Stimulated activated CD4-positive, alpha-beta T cell treated with anti-CD3 and anti-CD28 coated beads, Interleukin-12 subunit alpha, Interleukin-12 subunit beta, amount 100 ng/mL, for 48 hours (primary cell): ENCODE results near the gene HMOX2.

ENCODE experiments used
- DNase-seq, 3 donors: peaks; one replicate each; pipeline ENCODE4 v3.0.0-alpha.2; 2020; ENCODE audit warnings: low read depth in 2 of 3, low spot score in 1 of 3

The HMOX2 gene

DNA sequence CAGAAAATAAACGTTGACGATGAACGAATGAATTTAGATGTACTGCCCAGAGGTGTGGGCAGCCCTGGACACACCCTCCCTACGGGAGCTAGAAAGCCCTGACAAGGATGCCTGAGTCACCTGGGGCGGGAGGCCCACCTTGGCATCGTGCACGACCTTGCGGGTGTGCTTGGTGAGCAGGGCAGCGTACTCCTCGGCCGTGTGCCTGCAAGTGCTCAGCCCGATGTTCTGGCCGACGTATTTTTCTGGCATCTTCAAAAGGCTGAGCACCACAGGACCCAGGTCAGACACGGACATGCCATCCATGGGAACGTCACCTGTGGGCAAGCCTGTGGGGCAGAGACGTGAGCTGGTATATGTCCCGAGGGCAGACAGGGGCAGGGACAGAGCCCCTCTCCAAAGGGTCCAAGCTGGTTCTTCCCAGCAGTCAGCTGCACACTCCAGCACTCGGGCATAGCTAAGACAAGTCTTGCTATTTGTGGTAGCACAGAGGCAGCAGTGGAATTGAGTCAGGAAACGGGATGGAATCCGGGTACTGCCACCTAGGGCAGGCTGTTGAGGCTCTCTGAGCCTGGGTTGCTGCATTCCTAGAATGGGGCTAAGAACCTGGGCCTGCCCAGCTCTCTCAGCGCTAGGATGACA lies 12.6 kb upstream of the HMOX2 start:
- no peak for DNase-seq

DNA sequence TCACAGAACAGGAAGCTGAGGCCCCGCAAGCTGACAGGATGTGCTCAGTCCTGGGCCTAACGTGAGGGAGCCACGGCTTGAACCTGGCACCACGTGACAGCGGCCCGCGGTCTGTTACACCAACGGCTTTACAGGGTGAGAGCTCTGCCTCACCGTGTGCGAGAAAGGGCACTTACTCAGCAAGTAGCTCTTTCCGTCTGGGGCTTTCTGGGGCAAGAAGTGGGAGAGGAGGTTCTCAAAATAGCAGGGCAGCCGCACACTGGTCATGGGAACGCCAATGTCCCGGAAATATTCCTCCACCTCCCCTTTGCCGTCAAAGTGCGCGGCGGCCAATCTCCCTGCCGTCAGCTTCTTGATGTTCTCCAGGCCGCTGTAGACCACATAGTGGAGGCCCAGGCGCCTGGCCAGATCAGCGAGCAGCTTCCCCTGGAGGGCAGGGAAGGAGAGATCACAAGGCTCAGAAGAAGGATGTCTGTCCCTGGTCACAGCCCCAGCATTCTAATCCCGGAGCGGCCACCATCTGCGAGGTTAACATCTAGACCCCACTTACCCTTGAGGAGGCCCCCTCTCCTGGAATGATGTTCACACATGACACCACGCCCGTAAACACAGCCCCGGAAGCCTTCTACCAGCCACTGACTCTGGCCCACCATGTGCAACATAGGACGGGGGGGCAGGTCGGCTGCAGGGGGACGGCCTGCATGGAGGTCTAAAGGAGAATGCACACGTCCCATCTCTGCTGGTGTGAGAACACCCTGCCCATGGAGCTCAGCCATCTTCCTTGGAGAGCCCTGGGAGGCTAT lies 10.0 kb upstream of the HMOX2 start:
- peak in 1 of 3 donors; percentile 46 for DNase-seq

DNA sequence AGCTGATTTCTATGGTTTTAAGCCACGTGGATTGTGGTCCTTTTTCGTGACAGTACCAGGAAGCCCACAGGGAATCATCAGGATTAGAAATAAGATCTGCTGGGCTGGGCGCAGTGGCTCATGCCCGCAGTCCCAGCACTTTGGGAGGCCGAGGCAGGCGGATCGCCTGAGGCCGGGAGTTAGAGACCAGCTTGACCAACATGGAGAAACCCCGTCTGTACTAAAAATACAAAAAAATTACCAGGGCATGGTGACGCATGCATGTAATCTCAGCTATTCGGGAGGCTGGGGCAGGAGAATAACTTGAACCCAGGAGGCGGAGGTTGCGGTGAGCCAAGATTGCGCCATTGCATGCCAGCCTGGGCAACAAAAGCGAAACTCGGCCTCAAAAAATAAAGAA lies 8.3 kb upstream of the HMOX2 start:
- no peak for DNase-seq

- DNase-seq, result no peak
Measured at GRCh38 chr16:4468972-4469371, 7.2 kb upstream of the HMOX2 start.

DNA sequence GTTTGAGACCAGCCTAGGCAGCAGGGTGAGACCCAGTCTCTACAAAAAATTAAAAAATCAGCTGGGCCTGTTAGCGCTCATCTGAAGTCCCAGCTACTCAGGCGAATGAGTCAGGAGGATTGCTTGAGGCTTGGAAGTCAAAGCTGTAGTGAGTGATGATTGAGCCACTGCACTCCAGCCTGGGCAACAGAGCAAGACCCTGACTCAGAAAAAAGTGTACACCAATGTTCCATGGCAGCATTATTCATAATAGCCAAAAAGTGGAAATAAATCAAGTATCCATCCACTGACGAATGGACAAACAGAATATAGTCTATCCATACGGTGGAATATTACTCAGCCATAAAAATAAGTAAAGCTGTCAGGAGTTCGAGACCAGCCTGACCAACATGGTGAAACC lies 4.3 kb upstream of the HMOX2 start:
- no peak for DNase-seq

GRCh38 chr16:4472880-4473279 lies 3.3 kb upstream of the HMOX2 start:
- no peak for DNase-seq

DNA sequence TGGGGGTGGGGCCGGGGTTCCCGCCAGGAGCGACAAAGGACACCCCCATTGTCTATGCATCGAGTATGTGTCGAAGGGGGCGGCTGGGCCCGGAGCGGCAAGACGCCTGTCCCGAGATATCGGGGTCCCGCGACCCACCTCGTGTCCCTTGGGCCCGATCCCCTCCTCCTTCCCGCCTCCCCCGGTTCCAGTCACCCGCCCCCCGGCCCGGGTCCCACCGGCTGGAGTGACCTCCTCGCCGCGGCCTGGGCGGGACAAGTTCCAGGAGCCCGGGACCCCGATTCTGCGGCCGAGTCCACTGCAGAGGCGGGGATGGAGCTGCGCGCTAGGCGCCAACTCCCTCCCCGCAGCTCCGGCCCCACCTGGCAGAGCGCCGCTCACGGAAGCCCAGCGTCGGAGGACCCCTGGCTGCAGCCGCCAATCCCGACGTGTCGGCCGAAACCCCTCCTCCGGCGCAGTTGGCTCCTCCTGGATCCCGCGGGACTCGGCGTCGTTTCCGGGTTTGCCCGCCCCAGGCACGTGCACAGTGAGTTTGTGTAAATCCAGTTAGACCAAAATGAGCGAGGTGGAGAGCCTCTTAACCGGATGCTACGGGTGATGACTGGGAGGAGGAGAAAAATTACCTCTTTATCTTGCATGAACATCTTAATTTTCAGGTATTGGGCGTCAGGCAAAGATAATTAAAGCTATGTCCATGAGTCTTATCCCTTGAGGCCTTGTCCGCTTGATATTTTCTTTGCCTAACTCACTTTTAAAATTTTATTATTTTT lies 1.8 kb upstream of the HMOX2 start, which contains the start of gene NMRAL1:
Gene NMRAL1 (minus strand): TSS at position 434 of the 770 bp plus-strand sequence. CDS start 493 bp downstream, outside the sequence.
- peak; percentile 86 to 91 (median 86) for DNase-seq

- DNase-seq, result no peak
Measured at GRCh38 chr16:4477966-4478365, 1.8 kb downstream of the HMOX2 start.

DNA sequence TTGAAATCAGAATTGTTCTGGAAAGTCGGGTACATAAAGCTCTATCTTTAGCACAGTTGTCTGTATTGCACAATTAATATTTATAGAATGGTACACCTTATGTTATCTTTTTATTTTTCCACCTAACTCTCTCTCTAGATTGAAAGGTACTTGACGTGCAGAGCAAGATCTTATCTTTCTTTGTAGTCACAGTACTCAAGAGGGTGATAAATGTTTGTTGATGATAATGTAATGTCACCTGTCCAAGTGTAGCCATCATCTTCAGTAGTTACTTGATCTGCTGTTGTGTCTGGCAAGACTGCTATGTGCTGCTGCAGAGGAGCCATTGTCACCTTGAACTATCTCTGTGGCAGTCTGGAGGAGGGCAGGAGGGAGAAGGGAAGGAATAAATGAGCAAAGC lies 5.3 kb downstream of the HMOX2 start:
- no peak for DNase-seq

DNA sequence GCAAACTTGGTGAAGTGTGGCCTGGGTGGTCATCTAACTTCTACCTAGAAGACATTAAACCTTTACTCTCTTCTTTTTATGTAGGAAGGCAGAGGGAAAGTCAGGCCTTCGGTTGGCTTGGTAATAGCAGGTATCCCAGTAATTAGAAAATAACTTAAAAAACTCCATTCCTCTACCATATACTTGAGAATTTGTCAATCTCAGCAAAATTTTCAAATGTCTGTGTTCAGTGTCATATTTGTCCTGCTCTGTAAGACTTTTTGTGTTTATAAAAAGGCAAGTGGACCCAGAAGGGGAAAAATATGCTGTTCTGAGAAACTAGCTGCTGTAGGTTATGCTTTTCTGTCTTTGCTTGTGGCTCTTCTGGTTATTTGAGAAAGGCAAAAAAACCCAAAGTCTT lies 5.8 kb downstream of the HMOX2 start:
- no peak for DNase-seq

- no peak for DNase-seq
Measured at GRCh38 chr16:4486126-4486893, 10.1 kb downstream of the HMOX2 start.

DNA sequence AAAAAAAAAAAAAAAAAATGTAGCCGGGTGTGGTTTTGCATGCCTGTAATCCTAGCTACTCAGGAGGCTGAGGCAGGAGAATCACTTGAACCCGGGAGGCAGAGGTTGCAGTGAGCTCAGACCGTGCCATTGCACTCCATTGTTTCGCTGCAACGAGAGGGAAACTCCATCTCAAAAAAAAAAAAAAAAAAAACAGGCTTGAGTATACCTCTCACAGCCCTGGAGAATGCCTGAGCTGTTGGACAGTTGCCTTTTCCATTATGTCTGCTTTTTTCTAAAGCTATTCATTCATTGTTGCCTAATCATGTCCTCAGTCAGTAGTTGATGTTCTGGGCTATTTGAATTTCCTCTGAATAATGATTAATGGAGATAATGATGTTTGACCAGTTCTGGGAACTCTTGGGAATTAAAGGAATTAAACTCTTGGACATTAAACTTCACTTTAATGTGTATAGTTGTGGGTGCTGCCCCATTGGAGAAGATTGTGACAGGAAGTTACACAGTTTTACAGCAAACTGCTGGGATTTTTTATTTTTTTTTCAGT lies 11.8 kb downstream of the HMOX2 start:
- DNase-seq, result no peak

GRCh38 chr16:4488499-4488967 lies 12.3 kb downstream of the HMOX2 start:
- no peak for DNase-seq

DNA sequence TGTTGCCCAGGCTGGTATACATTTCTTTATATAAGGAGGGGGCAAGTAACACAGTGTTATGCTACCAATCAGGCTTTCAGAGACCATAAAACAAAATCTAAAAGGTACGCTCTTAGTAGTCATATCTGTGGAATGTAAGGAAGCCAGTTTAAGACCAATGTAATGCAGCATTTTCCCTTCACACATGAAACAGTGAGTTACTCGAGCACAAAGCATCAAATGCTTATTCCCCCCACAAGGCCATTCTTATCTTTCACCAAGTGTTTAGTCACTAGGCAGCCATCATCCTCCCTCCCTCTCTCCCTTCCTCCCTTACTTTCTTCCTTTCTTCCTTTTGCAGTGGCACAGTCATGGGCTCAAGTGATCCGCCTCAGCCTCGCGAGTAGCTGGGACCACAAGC lies 12.8 kb downstream of the HMOX2 start:
- no peak for DNase-seq

DNA sequence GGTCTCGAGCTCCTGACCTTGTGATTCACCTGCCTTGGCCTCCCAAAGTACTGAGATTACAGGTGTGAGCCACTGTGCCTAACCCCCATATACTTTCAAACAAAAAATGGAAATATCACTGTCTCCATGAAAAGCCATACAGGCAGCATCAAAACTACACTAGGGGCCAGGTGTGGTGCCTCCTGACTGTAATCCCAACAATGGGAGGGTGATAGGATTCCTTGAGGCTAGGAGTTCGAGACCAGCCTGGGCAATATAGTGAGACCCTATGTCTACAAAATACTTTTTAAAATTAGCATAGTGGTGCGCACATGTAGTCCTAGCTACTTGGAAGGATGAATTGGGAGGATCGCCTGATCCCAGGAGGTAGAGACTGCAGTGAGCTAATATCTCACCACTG lies 15.7 kb downstream of the HMOX2 start:
- DNase-seq, result no peak

DNA sequence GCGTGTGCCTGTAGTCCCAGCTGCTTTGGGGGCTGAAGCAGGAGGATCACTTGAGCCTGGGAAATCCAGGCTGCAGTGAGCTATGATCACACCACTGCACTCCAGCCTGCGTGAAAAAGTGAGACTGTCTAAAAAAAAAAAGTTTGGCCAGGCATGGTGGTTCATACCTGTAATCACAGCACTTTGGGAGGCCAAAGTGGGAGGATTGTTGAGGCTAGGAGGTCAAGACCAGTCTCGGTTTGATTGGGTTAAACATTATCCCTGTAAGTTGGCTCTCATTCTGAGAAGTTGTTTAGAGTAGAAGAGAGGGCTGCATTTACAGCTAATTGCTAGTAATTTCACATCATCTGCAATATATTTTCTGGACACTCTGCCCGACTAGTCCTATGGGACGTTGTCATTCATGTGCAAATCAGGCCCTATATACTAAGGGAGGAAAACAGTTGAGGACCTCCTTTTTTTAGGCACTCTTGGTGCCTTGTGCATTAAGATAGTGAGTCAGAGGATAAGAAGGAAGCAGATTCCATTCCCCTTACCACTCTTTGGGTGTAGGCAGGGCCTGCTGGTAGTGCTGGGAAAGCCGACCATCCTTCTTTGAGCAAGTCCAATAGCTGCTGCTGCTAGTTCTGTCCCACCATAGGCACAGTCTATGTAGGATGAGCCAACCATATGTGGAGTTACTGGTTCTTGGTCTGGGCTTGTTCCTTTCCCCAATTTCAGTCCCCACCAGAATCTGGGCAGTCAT lies 18.7 kb downstream of the HMOX2 start:
- DNase-seq, result no peak

DNA sequence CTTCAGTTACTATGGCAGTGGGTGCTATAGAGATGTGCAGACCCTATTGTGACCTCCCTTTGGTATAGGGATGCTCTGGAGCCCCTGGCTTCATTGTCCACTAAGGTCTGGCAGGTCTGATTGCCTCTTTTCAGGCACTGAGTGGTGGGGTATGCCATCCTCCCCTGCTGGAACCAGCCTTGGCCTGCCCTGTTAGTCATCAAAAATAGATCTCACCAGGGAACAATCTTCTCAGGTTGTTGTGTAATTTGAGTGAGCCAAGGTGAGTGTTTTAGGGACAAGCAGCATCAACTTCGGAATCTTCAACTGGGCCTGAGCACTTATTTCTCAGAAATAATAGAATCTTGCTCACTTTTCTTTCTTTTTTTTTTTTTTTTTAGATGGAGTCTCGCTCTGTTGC lies 19.6 kb downstream of the HMOX2 start:
- DNase-seq, result no peak

DNA sequence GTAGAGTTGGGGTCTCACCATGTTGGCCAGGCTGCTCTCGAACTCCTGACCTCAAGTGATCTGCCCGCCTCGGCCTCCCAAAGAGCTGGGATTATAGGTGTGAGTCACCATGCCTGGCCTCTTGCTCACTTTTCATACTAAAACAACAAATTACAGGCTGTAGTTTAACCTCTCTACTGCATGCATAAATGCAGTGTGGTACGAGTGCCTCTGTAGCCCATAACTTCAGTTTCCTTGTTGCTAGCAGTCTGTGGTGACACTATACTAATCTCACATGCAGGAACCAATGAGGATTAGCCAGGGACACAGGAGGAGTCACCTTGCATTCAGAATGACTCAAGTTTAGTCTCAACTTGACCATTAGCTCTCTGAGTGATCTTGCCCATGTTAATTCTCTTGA lies 20.1 kb downstream of the HMOX2 start:
- no peak for DNase-seq

DNA sequence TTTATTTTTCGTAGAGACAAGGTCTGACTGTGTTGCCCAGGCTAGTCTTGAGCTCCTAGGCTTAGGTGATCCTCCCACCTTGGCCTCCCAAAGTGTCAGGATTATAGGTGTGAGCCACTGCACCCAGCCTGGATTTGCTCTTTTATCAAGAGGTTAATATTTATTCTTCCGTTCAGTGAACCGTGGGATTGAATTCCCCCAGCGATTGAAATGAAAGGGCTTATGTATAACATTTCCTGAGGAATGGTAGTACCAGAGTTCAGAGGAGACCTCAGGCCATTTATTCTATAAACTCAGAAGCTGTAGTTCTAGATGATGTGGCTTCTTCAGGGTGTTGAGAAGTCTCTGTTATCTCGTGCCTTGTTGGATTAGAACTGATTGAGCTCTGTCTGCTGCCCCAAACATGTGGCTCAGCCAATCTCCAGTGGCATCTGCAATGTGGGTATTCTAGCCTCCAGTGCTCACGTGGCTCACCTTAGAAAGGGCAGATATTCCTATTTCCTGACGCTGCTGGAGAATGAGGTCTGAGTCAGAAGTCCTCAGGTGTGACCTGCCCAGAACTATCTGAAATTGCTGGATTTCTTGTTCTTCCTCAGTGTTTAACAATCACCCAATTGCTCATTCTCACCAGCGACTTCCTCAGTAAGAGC lies 22.5 kb downstream of the HMOX2 start:
- no peak for DNase-seq

GRCh38 chr16:4499196-4499555 lies 23.0 kb downstream of the HMOX2 start:
- DNase-seq, result no peak
